HepG2 (cell line): ENCODE data around the gene RAP2C. TPM values are rescaled to one million over a fixed set of nuclear protein-coding genes. Genes with fewer than 3 reads are reported as not detected.

Experiments
- CCAR2 ChIP-seq: fragments of 200-400 bp; formaldehyde crosslinking; optimal IDR thresholded peaks from 2 replicates; pipeline ENCODE3; 2018; ENCODE audit warnings: low read depth, mild to moderate bottlenecking, low read length, moderate library complexity
- KMT2A ChIP-seq: sonication (generic); formaldehyde crosslinking; IDR thresholded peaks from 2 replicates; pipeline ENCODE4 v1.4.0; 2020; ENCODE audit warnings: missing genetic modification reagents
- PHF20 ChIP-seq: sonication (generic); formaldehyde crosslinking; IDR thresholded peaks from 2 replicates; pipeline ENCODE4 v1.5.0; 2020; ENCODE audit warnings: mild to moderate bottlenecking, missing genetic modification reagents
- RFX1 ChIP-seq: fragments of 450-650 bp; IDR thresholded peaks from 2 replicates; pipeline ENCODE4 v1.6.1; 2017
- SIX4 ChIP-seq: sonication (generic); formaldehyde crosslinking; IDR thresholded peaks from 2 replicates; pipeline ENCODE4 v1.4.0; 2020; ENCODE audit warnings: missing genetic modification reagents
- SMAD1 ChIP-seq: sonication (generic); formaldehyde crosslinking; IDR thresholded peaks from 2 replicates; pipeline ENCODE4 v1.4.0; 2020; ENCODE audit warnings: missing genetic modification reagents, low read depth, mild to moderate bottlenecking, borderline replicate concordance
- ZIK1 ChIP-seq: sonication (generic); formaldehyde crosslinking; IDR thresholded peaks from 2 replicates; pipeline ENCODE4 v1.5.0; 2020; ENCODE audit warnings: mild to moderate bottlenecking, low read depth, missing genetic modification reagents, borderline replicate concordance
- ZMYM4 ChIP-seq: sonication (generic); formaldehyde crosslinking; IDR thresholded peaks from 2 replicates; pipeline ENCODE4 v1.8.1; 2023; ENCODE audit warnings: mild to moderate bottlenecking, missing genetic modification reagents
- ZNF12 ChIP-seq: sonication (generic); formaldehyde crosslinking; IDR thresholded peaks from 2 replicates; pipeline ENCODE4 v1.5.0; 2020; ENCODE audit warnings: missing genetic modification reagents
- ZNF160 ChIP-seq: sonication (generic); formaldehyde crosslinking; IDR thresholded peaks from 2 replicates; pipeline ENCODE4 v1.8.0; 2022; ENCODE audit warnings: mild to moderate bottlenecking, inconsistent platforms, missing genetic modification reagents
- ZNF260 ChIP-seq: sonication (generic); formaldehyde crosslinking; IDR thresholded peaks from 2 replicates; pipeline ENCODE4 v1.4.0; 2020; ENCODE audit warnings: missing genetic modification reagents, low read depth, mild to moderate bottlenecking, borderline replicate concordance
- ZNF367 ChIP-seq: sonication (generic); formaldehyde crosslinking; IDR thresholded peaks from 2 replicates; pipeline ENCODE4 v1.4.0; 2020; ENCODE audit warnings: missing genetic modification reagents, borderline replicate concordance
- ZNF496 ChIP-seq: sonication (generic); formaldehyde crosslinking; IDR thresholded peaks from 2 replicates; pipeline ENCODE4 v1.8.1; 2023; ENCODE audit warnings: mild to moderate bottlenecking, moderate library complexity, missing genetic modification reagents; ENCODE audit not compliant: insufficient replicate concordance
- ZNF605 ChIP-seq: sonication (generic); formaldehyde crosslinking; IDR thresholded peaks from 2 replicates; pipeline ENCODE4 v1.8.0; 2022; ENCODE audit warnings: mild to moderate bottlenecking, missing genetic modification reagents
- polyA plus RNA-seq, 8 experiments: library from polyadenylated mRNA; depleted of rRNA in 3 of 8; stranded (reverse) in 7 of 8; unstranded in 1 of 8; fragments of >200 nt; fragmentation: Illumina TruSeq in 4 of 8; extraction: Trizol in 4 of 8; gene quantifications; 2 replicates each; pipeline versions ENCODE4 v1.2.1 to v1.2.3, GENCODE V29; 2011 to 2016; ENCODE audit warnings: low read depth in 4 of 8, missing spikeins in 1 of 8, mixed read lengths in 1 of 8; ENCODE audit not compliant: insufficient read depth in 1 of 8
- total RNA-seq, 5 experiments: library from RNA; depleted of rRNA; stranded (reverse); fragments of >200 nt; fragmentation: Illumina TruSeq; extraction: Trizol; gene quantifications; 2 replicates each; pipeline ENCODE4 v1.2.3, GENCODE V29; 2016; ENCODE audit warnings: low read depth in 1 of 5
- TF ChIP-seq, protein P1 (sequence below): sonication (generic); formaldehyde crosslinking; IDR thresholded peaks from 2 replicates; pipeline ENCODE4 v1.5.0; 2020; ENCODE audit warnings: missing genetic modification reagents
- TF ChIP-seq, protein P2 (sequence below): sonication (generic); formaldehyde crosslinking; IDR thresholded peaks from 2 replicates; pipeline ENCODE4 v1.8.1; 2023; ENCODE audit warnings: mild to moderate bottlenecking, moderate library complexity, missing genetic modification reagents
- TF ChIP-seq, protein P3 (sequence below), 2 experiments: IDR thresholded peaks; 2 replicates each; pipeline ENCODE4 v1.6.1; 2011 to 2012; ENCODE audit warnings: low read length in 2 of 2, borderline replicate concordance in 1 of 2, low read depth in 1 of 2, mild to moderate bottlenecking in 1 of 2, moderate library complexity in 1 of 2
- TF ChIP-seq, protein P4 (sequence below): sonication (generic); formaldehyde crosslinking; IDR thresholded peaks from 2 replicates; pipeline ENCODE4 v1.4.0; 2020; ENCODE audit warnings: missing genetic modification reagents, borderline replicate concordance
- TF ChIP-seq, protein P5 (sequence below): sonication (generic); formaldehyde crosslinking; IDR thresholded peaks from 2 replicates; pipeline ENCODE4 v1.4.0; 2020; ENCODE audit warnings: missing genetic modification reagents, borderline replicate concordance

Gene RAP2C
- total and polyA plus RNA-seq, 2 of the 13 experiments (the other 11 are each of a cell fraction or from before 2014, with no cell fraction given) = 8.0 to 28.5 TPM

DNA sequence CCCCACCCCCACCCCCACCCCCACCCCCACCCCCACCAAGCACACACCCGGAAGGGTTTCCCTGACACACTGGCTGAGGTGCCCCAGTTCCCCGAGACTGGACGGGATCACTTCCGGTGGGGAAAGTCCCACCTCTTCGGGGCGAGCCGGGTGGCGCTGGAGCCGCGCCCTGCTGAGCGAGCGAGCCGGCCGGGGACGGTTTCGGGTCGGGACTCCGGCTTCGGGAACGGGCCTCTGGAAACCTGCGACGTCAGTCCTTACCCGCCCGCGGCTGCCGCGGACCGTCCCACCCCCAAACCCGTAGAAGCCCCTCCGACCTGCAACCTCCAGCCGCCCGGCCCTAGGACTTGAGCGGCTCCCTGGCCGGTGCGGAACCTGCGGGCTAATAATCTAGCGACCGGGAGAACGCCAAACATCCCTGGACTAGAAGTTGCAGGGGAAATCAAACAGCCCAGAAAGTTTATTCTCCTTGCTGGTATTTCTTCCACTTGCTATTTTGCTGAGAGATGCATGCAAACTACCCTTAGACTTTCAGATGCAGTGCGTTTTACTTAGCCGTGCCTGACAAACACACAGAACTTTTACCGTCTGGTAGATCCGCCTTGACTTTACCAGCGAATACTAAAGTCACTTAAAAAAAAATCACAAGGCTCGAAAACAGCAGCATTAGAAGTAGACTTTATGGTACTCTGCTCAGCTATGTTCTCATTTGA, 991 bp downstream of the RAP2C start (continued):
- TF ChIP-seq, protein P1, sequence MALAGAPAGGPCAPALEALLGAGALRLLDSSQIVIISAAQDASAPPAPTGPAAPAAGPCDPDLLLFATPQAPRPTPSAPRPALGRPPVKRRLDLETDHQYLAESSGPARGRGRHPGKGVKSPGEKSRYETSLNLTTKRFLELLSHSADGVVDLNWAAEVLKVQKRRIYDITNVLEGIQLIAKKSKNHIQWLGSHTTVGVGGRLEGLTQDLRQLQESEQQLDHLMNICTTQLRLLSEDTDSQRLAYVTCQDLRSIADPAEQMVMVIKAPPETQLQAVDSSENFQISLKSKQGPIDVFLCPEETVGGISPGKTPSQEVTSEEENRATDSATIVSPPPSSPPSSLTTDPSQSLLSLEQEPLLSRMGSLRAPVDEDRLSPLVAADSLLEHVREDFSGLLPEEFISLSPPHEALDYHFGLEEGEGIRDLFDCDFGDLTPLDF (CRISPR knock-in tag) = no peak
- no peak for TF ChIP-seq ZIK1 (CRISPR knock-in tag)
- TF ChIP-seq, protein P2, sequence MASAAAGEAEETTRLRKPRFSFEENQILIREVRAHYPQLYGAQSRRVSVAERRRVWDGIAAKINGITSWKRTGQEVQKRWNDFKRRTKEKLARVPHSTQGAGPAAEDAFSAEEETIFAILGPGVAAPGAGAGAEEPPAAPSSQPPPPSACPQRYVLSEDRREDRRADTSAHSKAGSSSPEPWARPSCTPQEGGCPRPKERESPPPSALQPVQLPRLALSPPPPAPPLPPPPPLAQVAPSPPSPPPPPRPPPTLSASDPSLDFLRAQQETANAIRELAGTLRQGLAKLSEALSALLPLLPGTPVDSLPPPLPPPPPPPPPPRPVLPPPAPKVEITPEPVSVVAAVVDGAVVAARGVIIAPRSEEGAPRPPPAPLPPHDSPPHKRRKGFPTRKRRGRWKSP (CRISPR knock-in tag) = no peak
- no peak for TF ChIP-seq ZNF260
- TF ChIP-seq, protein P3, sequence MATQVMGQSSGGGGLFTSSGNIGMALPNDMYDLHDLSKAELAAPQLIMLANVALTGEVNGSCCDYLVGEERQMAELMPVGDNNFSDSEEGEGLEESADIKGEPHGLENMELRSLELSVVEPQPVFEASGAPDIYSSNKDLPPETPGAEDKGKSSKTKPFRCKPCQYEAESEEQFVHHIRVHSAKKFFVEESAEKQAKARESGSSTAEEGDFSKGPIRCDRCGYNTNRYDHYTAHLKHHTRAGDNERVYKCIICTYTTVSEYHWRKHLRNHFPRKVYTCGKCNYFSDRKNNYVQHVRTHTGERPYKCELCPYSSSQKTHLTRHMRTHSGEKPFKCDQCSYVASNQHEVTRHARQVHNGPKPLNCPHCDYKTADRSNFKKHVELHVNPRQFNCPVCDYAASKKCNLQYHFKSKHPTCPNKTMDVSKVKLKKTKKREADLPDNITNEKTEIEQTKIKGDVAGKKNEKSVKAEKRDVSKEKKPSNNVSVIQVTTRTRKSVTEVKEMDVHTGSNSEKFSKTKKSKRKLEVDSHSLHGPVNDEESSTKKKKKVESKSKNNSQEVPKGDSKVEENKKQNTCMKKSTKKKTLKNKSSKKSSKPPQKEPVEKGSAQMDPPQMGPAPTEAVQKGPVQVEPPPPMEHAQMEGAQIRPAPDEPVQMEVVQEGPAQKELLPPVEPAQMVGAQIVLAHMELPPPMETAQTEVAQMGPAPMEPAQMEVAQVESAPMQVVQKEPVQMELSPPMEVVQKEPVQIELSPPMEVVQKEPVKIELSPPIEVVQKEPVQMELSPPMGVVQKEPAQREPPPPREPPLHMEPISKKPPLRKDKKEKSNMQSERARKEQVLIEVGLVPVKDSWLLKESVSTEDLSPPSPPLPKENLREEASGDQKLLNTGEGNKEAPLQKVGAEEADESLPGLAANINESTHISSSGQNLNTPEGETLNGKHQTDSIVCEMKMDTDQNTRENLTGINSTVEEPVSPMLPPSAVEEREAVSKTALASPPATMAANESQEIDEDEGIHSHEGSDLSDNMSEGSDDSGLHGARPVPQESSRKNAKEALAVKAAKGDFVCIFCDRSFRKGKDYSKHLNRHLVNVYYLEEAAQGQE (IDR thresholded peaks at IDR 0.05; ENCODE audit: borderline replicate concordance in 1 of 2, low read depth in 1 of 2, low read length in 2 of 2) = no peak
- TF ChIP-seq ZNF605 (CRISPR knock-in tag) = no peak
- TF ChIP-seq, protein P4, sequence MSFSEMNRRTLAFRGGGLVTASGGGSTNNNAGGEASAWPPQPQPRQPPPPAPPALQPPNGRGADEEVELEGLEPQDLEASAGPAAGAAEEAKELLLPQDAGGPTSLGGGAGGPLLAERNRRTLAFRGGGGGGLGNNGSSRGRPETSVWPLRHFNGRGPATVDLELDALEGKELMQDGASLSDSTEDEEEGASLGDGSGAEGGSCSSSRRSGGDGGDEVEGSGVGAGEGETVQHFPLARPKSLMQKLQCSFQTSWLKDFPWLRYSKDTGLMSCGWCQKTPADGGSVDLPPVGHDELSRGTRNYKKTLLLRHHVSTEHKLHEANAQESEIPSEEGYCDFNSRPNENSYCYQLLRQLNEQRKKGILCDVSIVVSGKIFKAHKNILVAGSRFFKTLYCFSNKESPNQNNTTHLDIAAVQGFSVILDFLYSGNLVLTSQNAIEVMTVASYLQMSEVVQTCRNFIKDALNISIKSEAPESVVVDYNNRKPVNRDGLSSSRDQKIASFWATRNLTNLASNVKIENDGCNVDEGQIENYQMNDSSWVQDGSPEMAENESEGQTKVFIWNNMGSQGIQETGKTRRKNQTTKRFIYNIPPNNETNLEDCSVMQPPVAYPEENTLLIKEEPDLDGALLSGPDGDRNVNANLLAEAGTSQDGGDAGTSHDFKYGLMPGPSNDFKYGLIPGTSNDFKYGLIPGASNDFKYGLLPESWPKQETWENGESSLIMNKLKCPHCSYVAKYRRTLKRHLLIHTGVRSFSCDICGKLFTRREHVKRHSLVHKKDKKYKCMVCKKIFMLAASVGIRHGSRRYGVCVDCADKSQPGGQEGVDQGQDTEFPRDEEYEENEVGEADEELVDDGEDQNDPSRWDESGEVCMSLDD = no peak
- TF ChIP-seq RFX1 = no peak
- TF ChIP-seq, protein P5, sequence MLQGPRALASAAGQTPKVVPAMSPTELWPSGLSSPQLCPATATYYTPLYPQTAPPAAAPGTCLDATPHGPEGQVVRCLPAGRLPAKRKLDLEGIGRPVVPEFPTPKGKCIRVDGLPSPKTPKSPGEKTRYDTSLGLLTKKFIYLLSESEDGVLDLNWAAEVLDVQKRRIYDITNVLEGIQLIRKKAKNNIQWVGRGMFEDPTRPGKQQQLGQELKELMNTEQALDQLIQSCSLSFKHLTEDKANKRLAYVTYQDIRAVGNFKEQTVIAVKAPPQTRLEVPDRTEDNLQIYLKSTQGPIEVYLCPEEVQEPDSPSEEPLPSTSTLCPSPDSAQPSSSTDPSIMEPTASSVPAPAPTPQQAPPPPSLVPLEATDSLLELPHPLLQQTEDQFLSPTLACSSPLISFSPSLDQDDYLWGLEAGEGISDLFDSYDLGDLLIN (CRISPR knock-in tag) = no peak
- no peak for TF ChIP-seq PHF20 (CRISPR knock-in tag)
- TF ChIP-seq ZNF496 = no peak
- TF ChIP-seq ZNF12 (CRISPR knock-in tag) = no peak
- no peak for TF ChIP-seq SIX4 (CRISPR knock-in tag)
- no peak for TF ChIP-seq CCAR2
- TF ChIP-seq ZMYM4 (CRISPR knock-in tag) = peak; percentile 72
- no peak for TF ChIP-seq ZNF160
- TF ChIP-seq KMT2A (CRISPR knock-in tag) = peak; percentile 85
- TF ChIP-seq SMAD1 = no peak
- no peak for TF ChIP-seq ZNF367 (CRISPR knock-in tag)
